Keratinocyte (primary cell): ENCODE data around the gene MYH9. TPM values are rescaled to one million over a fixed set of nuclear protein-coding genes. Genes with fewer than 3 reads are reported as not detected.

Source experiments
- DNase-seq: peaks from one replicate; pipeline ENCODE4 v3.0.0-alpha.2; 2011; ENCODE audit warnings: low read depth, missing footprints, low spot score
- FAIRE-seq: peaks from 2 replicates; lab custom pipeline; 2011; peaks lifted over from hg19 to GRCh38; lab: Jason Lieb, UNC
- H2AFZ ChIP-seq: 2 replicates; pipeline ENCODE4 v1.6.0; 2012; ENCODE audit warnings: low read length, control low read depth, inconsistent platforms; ENCODE audit not compliant: control insufficient read depth
- H3K27ac ChIP-seq: 2 replicates; pipeline ENCODE4 v1.5.1; 2011; ENCODE audit warnings: low read length; ENCODE audit not compliant: control insufficient read depth, insufficient read depth
- H3K27me3 ChIP-seq: 3 replicates; pipeline ENCODE4 v1.6.0; 2011; ENCODE audit warnings: low read length; ENCODE audit not compliant: control insufficient read depth, insufficient read depth; ENCODE audit errors: extremely low read depth
- H3K36me3 ChIP-seq, 2 experiments: 2 replicates in 1 of 2; 3 replicates in 1 of 2; pipeline ENCODE4 v1.5.1; 2011; ENCODE audit warnings: low read length in 2 of 2, mild to moderate bottlenecking in 1 of 2; ENCODE audit not compliant: control insufficient read depth in 2 of 2, insufficient read depth in 2 of 2; ENCODE audit errors: extremely low read depth in 1 of 2
- H3K4me1 ChIP-seq: 3 replicates; pipeline ENCODE4 v1.5.1; 2011; ENCODE audit warnings: low read length; ENCODE audit not compliant: control insufficient read depth, insufficient read depth; ENCODE audit errors: extremely low read depth
- H3K4me2 ChIP-seq: 3 replicates; pipeline ENCODE4 v1.6.0; 2011; ENCODE audit warnings: low read depth, low read length; ENCODE audit not compliant: control insufficient read depth, insufficient read depth; ENCODE audit errors: extremely low read depth
- H3K4me3 ChIP-seq, 3 experiments: fragments of 200-600 bp in 1 of 3; sonication (generic) in 1 of 3; 2 replicates in 2 of 3; 3 replicates in 1 of 3; pipeline ENCODE4 v1.5.1; 2011 to 2016; ENCODE audit warnings: low read length in 3 of 3, mild to moderate bottlenecking in 3 of 3, control low read depth in 2 of 3, inconsistent platforms in 1 of 3, low read depth in 1 of 3, mixed read lengths in 1 of 3, mixed run types in 1 of 3, moderate library complexity in 1 of 3; ENCODE audit not compliant: control insufficient read depth in 2 of 3, insufficient read depth in 2 of 3; ENCODE audit errors: extremely low read depth in 1 of 3
- H3K79me2 ChIP-seq: 2 replicates; pipeline ENCODE4 v1.6.0; 2012; ENCODE audit warnings: low read length; ENCODE audit not compliant: control insufficient read depth, insufficient read depth
- H3K9ac ChIP-seq: 3 replicates; pipeline ENCODE4 v1.6.0; 2011; ENCODE audit warnings: low read length; ENCODE audit not compliant: control insufficient read depth, insufficient read depth; ENCODE audit errors: extremely low read depth
- H3K9me1 ChIP-seq: 3 replicates; pipeline ENCODE4 v1.6.0; 2011; ENCODE audit warnings: low read length; ENCODE audit not compliant: control insufficient read depth, insufficient read depth; ENCODE audit errors: extremely low read depth
- H3K9me3 ChIP-seq: 2 replicates; pipeline ENCODE4 v1.5.1; 2012; ENCODE audit warnings: low read depth, low read length; ENCODE audit not compliant: control insufficient read depth
- H4K20me1 ChIP-seq: 3 replicates; pipeline ENCODE4 v1.6.0; 2011; ENCODE audit warnings: low read length; ENCODE audit not compliant: control insufficient read depth, insufficient read depth; ENCODE audit errors: extremely low read depth
- CTCF ChIP-seq, 3 experiments: IDR thresholded peaks in 1 of 3; conservative IDR thresholded peaks in 1 of 3; optimal IDR thresholded peaks in 1 of 3; 2 replicates in 2 of 3; 3 replicates in 1 of 3; pipeline versions ENCODE3 to v1.5.1; 2011; ENCODE audit warnings: low read length in 3 of 3, mild to moderate bottlenecking in 3 of 3, moderate library complexity in 2 of 3, control low read depth in 1 of 3, inconsistent platforms in 1 of 3; ENCODE audit not compliant: insufficient read depth in 2 of 3; ENCODE audit errors: extremely low read depth in 1 of 3
- EZH2 ChIP-seq: IDR thresholded peaks from one replicate; pipeline ENCODE4 v1.6.1; 2012; ENCODE audit warnings: inconsistent platforms, mild to moderate bottlenecking, low read length, moderate library complexity
- dilution Hi-C: fragments of 300-500 bp; cut with MboI; formaldehyde crosslinking; loops from one replicate; pipeline ENCODE4 v1.7.0; 2020; ENCODE audit warnings: low sequenced_read_pairs; ENCODE audit not compliant: extremely low pct_ligation_motif_present
- polyA plus RNA-seq, 5 experiments: library from polyadenylated mRNA; depleted of rRNA in 3 of 5; stranded (reverse) in 3 of 5; stranded (forward) in 1 of 5; unstranded in 1 of 5; fragments of >200 nt; gene quantifications; 1 replicate in 1 of 5; 2 replicates in 3 of 5; 3 replicates in 1 of 5; pipeline versions ENCODE4 v1.2.1 to v1.2.3, GENCODE V29; 2011 to 2012; ENCODE audit warnings: missing spikeins in 2 of 5, low read depth in 1 of 5, low replicate concordance in 1 of 5

Gene MYH9
- polyA plus RNA-seq, 1 donor (not counting 4 experiments of a cell fraction or from before 2014, with no cell fraction given), result 351 TPM

DNA sequence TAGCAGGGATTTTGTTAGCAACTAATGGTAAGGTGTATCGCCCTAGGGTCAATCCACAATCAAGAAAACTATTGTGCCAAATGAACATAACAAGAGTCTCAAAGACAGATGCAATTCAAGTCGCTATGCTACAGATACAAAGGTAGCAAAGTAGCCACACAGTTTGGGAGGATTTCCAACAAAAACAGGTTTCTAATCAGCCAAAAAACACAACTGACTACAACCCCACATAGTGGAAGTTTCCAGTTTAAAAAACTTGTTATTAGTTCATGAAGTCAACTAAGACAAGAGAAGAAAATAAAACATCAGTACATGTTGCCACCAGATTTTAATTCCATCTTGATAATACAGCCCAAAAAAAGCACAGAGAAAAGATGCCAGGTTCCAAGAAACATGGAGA lies 38.0 kb downstream of the MYH9 start:
- Histone ChIP-seq H3K36me3 (peaks cover 26 to 57% of the 10 kb centered on the region in 2 experiments), H2AFZ (no peak overlapping the region), H3K9ac (no peak overlapping the region), H4K20me1 (peaks cover 78% of the 10 kb centered on the region), H3K27ac (no peak overlapping the region), H3K27me3 (no peaks in the 10 kb centered on the region), H3K9me3 (no peaks in the 10 kb centered on the region), H3K4me2 (no peak overlapping the region), H3K4me3 (no peak overlapping the region), H3K79me2 (peaks cover 95% of the 10 kb centered on the region), H3K9me1 (peaks cover 14% of the 10 kb centered on the region), H3K4me1 (peaks cover 54% of the 10 kb centered on the region)
- TF ChIP-seq CTCF (optimal IDR thresholded peaks at IDR 0.05 in 1 of 3, IDR thresholded peaks at IDR 0.05 in 1 of 3, conservative IDR thresholded peaks at IDR 0.05 in 1 of 3; ENCODE audit: extremely low read depth in 1 of 3, insufficient read depth in 2 of 3, low read length in 3 of 3) (no peak), EZH2 (no peak)
- DNase-seq, result no peak
- dilution Hi-C loops, result no loop called here
- FAIRE-seq, result no peak

DNA sequence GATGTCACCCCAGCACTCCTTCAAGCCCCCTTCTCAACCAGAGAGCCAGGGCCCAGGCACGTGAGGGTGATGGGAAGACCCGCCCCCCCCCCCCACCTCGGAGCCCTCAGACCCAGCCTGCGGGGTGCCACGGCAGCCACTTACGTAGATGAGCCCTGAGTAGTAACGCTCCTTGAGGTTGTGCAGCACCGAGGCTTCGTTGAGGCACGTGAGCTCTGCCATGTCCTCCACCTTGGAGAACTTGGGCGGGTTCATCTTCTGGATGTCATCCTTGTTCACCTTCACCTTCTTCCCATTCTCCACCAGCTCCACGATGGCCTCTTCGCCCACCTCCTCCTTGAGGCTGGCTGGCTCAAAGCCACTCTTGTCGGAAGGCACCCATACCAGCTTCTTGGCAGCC lies 39.0 kb downstream of the MYH9 start:
- Histone ChIP-seq H3K9me3 (no peaks in the 10 kb centered on the region), H3K4me2 (no peak overlapping the region), H3K27ac (no peak overlapping the region), H3K4me1 (peaks cover 58% of the 10 kb centered on the region), H3K9ac (no peak overlapping the region), H2AFZ (no peak overlapping the region), H3K27me3 (no peaks in the 10 kb centered on the region), H4K20me1 (peaks cover 78% of the 10 kb centered on the region), H3K79me2 (peaks cover 96% of the 10 kb centered on the region), H3K9me1 (peaks cover 14% of the 10 kb centered on the region), H3K36me3 (peaks cover 32 to 58% of the 10 kb centered on the region in 2 experiments), H3K4me3 (no peak overlapping the region)
- dilution Hi-C loops, result no loop called here
- FAIRE-seq (no peak), DNase-seq (no peak)
- no peak for TF ChIP-seq EZH2
- TF ChIP-seq CTCF (optimal IDR thresholded peaks at IDR 0.05 in 1 of 3, IDR thresholded peaks at IDR 0.05 in 1 of 3, conservative IDR thresholded peaks at IDR 0.05 in 1 of 3; ENCODE audit: extremely low read depth in 1 of 3, insufficient read depth in 2 of 3, low read length in 3 of 3), result no peak
